Ishikawa (cell line): Measurements from ENCODE around the gene CUBN.

ENCODE experiments used
- CEBPB ChIP-seq: IDR thresholded peaks from 2 replicates; pipeline ENCODE4 v1.6.1; 2012
- CREB1 ChIP-seq: IDR thresholded peaks from 2 replicates; pipeline ENCODE4 v1.6.1; 2012; ENCODE audit warnings: low read depth
- EGR1 ChIP-seq: IDR thresholded peaks from 2 replicates; pipeline ENCODE4 v1.6.1; 2012
- EP300 ChIP-seq: IDR thresholded peaks from 2 replicates; pipeline ENCODE4 v1.6.1; 2012; ENCODE audit warnings: borderline replicate concordance
- NFIC ChIP-seq: IDR thresholded peaks from 2 replicates; pipeline ENCODE4 v1.6.1; 2012
- RAD21 ChIP-seq: IDR thresholded peaks from 2 replicates; pipeline ENCODE4 v1.6.1; 2012; ENCODE audit warnings: low read depth
- TCF12 ChIP-seq: IDR thresholded peaks from 2 replicates; pipeline ENCODE4 v1.6.1; 2012; ENCODE audit warnings: low read depth
- TEAD4 ChIP-seq: IDR thresholded peaks from 2 replicates; pipeline ENCODE4 v1.6.1; 2012
- USF1 ChIP-seq: IDR thresholded peaks from 2 replicates; pipeline ENCODE4 v1.6.1; 2012
- YY1 ChIP-seq: IDR thresholded peaks from 2 replicates; pipeline ENCODE4 v1.6.1; 2012; ENCODE audit warnings: low read depth
- ZBTB7A ChIP-seq: IDR thresholded peaks from 2 replicates; pipeline ENCODE4 v1.6.1; 2012; ENCODE audit warnings: low read depth
- TF ChIP-seq, protein P1 (sequence below): IDR thresholded peaks from 2 replicates; pipeline ENCODE4 v1.6.1; 2012; ENCODE audit warnings: low read depth, mild to moderate bottlenecking
- TF ChIP-seq, protein P2 (sequence below): IDR thresholded peaks from 2 replicates; pipeline ENCODE4 v1.6.1; 2012

GRCh38 chr10:17144757-17145156 lies 15.1 kb upstream of the CUBN start:
- TF ChIP-seq EP300 (no peak), EGR1 (no peak), CREB1 (no peak), CEBPB (no peak), RAD21 (no peak), YY1 (no peak), USF1 (no peak), NFIC (no peak), ZBTB7A (no peak), TEAD4 (no peak), TCF12 (no peak)
- TF ChIP-seq, protein P1, sequence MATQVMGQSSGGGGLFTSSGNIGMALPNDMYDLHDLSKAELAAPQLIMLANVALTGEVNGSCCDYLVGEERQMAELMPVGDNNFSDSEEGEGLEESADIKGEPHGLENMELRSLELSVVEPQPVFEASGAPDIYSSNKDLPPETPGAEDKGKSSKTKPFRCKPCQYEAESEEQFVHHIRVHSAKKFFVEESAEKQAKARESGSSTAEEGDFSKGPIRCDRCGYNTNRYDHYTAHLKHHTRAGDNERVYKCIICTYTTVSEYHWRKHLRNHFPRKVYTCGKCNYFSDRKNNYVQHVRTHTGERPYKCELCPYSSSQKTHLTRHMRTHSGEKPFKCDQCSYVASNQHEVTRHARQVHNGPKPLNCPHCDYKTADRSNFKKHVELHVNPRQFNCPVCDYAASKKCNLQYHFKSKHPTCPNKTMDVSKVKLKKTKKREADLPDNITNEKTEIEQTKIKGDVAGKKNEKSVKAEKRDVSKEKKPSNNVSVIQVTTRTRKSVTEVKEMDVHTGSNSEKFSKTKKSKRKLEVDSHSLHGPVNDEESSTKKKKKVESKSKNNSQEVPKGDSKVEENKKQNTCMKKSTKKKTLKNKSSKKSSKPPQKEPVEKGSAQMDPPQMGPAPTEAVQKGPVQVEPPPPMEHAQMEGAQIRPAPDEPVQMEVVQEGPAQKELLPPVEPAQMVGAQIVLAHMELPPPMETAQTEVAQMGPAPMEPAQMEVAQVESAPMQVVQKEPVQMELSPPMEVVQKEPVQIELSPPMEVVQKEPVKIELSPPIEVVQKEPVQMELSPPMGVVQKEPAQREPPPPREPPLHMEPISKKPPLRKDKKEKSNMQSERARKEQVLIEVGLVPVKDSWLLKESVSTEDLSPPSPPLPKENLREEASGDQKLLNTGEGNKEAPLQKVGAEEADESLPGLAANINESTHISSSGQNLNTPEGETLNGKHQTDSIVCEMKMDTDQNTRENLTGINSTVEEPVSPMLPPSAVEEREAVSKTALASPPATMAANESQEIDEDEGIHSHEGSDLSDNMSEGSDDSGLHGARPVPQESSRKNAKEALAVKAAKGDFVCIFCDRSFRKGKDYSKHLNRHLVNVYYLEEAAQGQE: no peak
- TF ChIP-seq, protein P2, sequence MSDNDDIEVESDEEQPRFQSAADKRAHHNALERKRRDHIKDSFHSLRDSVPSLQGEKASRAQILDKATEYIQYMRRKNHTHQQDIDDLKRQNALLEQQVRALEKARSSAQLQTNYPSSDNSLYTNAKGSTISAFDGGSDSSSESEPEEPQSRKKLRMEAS: no peak
